Astrocyte (in vitro differentiated cells and primary cell): ENCODE data around the gene NOX4.

Experiments
- EZH2 ChIP-seq: IDR thresholded peaks from 2 replicates; pipeline ENCODE4 v1.6.1; 2012; ENCODE audit warnings: mild to moderate bottlenecking, low read length, inconsistent platforms; ENCODE audit not compliant: insufficient read depth
- TF ChIP-seq, protein P1 (sequence below): IDR thresholded peaks from 2 replicates; pipeline ENCODE4 v1.5.1; 2011; ENCODE audit warnings: low read depth, mild to moderate bottlenecking, inconsistent platforms, low read length, moderate library complexity; ENCODE audit not compliant: insufficient read depth

- TF ChIP-seq, protein P1, sequence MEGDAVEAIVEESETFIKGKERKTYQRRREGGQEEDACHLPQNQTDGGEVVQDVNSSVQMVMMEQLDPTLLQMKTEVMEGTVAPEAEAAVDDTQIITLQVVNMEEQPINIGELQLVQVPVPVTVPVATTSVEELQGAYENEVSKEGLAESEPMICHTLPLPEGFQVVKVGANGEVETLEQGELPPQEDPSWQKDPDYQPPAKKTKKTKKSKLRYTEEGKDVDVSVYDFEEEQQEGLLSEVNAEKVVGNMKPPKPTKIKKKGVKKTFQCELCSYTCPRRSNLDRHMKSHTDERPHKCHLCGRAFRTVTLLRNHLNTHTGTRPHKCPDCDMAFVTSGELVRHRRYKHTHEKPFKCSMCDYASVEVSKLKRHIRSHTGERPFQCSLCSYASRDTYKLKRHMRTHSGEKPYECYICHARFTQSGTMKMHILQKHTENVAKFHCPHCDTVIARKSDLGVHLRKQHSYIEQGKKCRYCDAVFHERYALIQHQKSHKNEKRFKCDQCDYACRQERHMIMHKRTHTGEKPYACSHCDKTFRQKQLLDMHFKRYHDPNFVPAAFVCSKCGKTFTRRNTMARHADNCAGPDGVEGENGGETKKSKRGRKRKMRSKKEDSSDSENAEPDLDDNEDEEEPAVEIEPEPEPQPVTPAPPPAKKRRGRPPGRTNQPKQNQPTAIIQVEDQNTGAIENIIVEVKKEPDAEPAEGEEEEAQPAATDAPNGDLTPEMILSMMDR = no peak
- no peak for TF ChIP-seq EZH2
Measured at GRCh38 chr11:89421718-89422117, 69.5 kb downstream of the NOX4 start.
